GM12878 (cell line): Measurements from ENCODE around the gene MRPS18A. TPM values are rescaled to one million over a fixed set of nuclear protein-coding genes. Genes with fewer than 3 reads are reported as not detected.

Source experiments
- ATF2 ChIP-seq: IDR thresholded peaks from 2 replicates; pipeline ENCODE4 v1.6.1; 2012; ENCODE audit warnings: low read length, inconsistent platforms
- BHLHE40 ChIP-seq, 2 experiments: fragments of 450-650 bp in 1 of 2; IDR thresholded peaks; 2 replicates each; pipeline ENCODE4 v1.6.1; 2011 to 2017; ENCODE audit warnings: low read depth in 2 of 2, borderline replicate concordance in 1 of 2, improper control_type of control experiment in 1 of 2, low read length in 1 of 2, mild to moderate bottlenecking in 1 of 2
- CEBPB ChIP-seq, 2 experiments: fragments of 150-350 bp in 1 of 2; IDR thresholded peaks; 2 replicates each; pipeline ENCODE4 v1.6.1; 2012 to 2014; ENCODE audit warnings: low read depth in 2 of 2, low read length in 2 of 2, borderline replicate concordance in 1 of 2, inconsistent platforms in 1 of 2
- CEBPZ ChIP-seq: fragments of 150-350 bp; IDR thresholded peaks from 2 replicates; pipeline ENCODE4 v1.6.1; 2016; ENCODE audit warnings: low read depth, low read length
- CTCF ChIP-seq, 3 experiments: IDR thresholded peaks in 2 of 3; conservative IDR thresholded peaks in 1 of 3; 2 replicates each; pipeline ENCODE4 v1.5.1; 2011; ENCODE audit warnings: low read depth in 3 of 3, low read length in 3 of 3, mild to moderate bottlenecking in 3 of 3, control low read depth in 2 of 3, moderate library complexity in 2 of 3, inconsistent platforms in 1 of 3, mixed read lengths in 1 of 3; ENCODE audit not compliant: control insufficient read depth in 2 of 3, insufficient read depth in 1 of 3; ENCODE audit errors: extremely low read depth in 1 of 3
- EGR1 ChIP-seq, 2 experiments: IDR thresholded peaks; 1 replicate in 1 of 2; 2 replicates in 1 of 2; pipeline ENCODE4 v1.6.1; 2011 to 2012; ENCODE audit warnings: low read depth in 2 of 2, low read length in 2 of 2, borderline replicate concordance in 1 of 2, mild to moderate bottlenecking in 1 of 2, moderate library complexity in 1 of 2
- HDGF ChIP-seq: fragments of 450-650 bp; IDR thresholded peaks from 2 replicates; pipeline ENCODE4 v1.6.1; 2016; ENCODE audit warnings: antibody characterized with exemption
- IRF4 ChIP-seq: IDR thresholded peaks from 2 replicates; pipeline ENCODE4 v1.6.1; 2011; ENCODE audit warnings: low read depth, low read length
- IRF5 ChIP-seq: fragments of 450-650 bp; IDR thresholded peaks from 2 replicates; pipeline ENCODE4 v1.6.1; 2017; ENCODE audit warnings: borderline replicate concordance
- KLF5 ChIP-seq: fragments of 450-650 bp; IDR thresholded peaks from 2 replicates; pipeline ENCODE4 v1.6.1; 2014; ENCODE audit warnings: mild to moderate bottlenecking; ENCODE audit not compliant: partially characterized antibody
- MXI1 ChIP-seq: fragments of 150-350 bp; IDR thresholded peaks from 2 replicates; pipeline ENCODE4 v1.6.1; 2011; ENCODE audit warnings: low read depth, mild to moderate bottlenecking, inconsistent platforms, low read length, improper control_type of control experiment
- NFXL1 ChIP-seq: fragments of 450-650 bp; IDR thresholded peaks from 2 replicates; pipeline ENCODE4 v1.6.1; 2017; ENCODE audit warnings: antibody characterized with exemption, mild to moderate bottlenecking, borderline replicate concordance
- NR2F1 ChIP-seq: fragments of 450-650 bp; conservative IDR thresholded peaks from 2 replicates; pipeline ENCODE4 v1.6.1; 2017; ENCODE audit warnings: mild to moderate bottlenecking
- PAX5 ChIP-seq: IDR thresholded peaks from 2 replicates; pipeline ENCODE4 v1.6.1; 2011; ENCODE audit warnings: low read depth, low read length, borderline replicate concordance
- PAX8 ChIP-seq: fragments of 450-650 bp; IDR thresholded peaks from 2 replicates; pipeline ENCODE4 v1.6.1; 2017; ENCODE audit warnings: mild to moderate bottlenecking, moderate library complexity
- POLR2A ChIP-seq: IDR thresholded peaks from 2 replicates; pipeline ENCODE4 v1.6.1; 2011; ENCODE audit warnings: low read depth, mild to moderate bottlenecking, low read length
- RELA ChIP-seq: fragments of 450-650 bp; IDR thresholded peaks from 2 replicates; pipeline ENCODE4 v1.8.0; 2014; ENCODE audit warnings: borderline replicate concordance; ENCODE audit not compliant: partially characterized antibody
- RELB ChIP-seq: fragments of 450-650 bp; IDR thresholded peaks from 2 replicates; pipeline ENCODE4 v1.6.1; 2017; ENCODE audit warnings: low read depth, mild to moderate bottlenecking, moderate library complexity
- TCF7 ChIP-seq: IDR thresholded peaks from 2 replicates; pipeline ENCODE4 v1.6.1; 2014; ENCODE audit warnings: antibody characterized with exemption, borderline replicate concordance
- ZNF217 ChIP-seq: fragments of 450-650 bp; IDR thresholded peaks from 2 replicates; pipeline ENCODE4 v1.6.1; 2017; ENCODE audit warnings: antibody characterized with exemption, mild to moderate bottlenecking
- polyA plus RNA-seq, 11 experiments: library from polyadenylated mRNA; depleted of rRNA in 4 of 11; unstranded in 6 of 11; stranded (reverse) in 5 of 11; fragments of >200 nt; fragmentation: Nextera tagmentation in 4 of 11; fragmentation: Illumina TruSeq in 1 of 11; extraction: Ambion mirVana in 4 of 11; extraction: Trizol in 1 of 11; gene quantifications; 1 replicate in 1 of 11; 2 replicates in 10 of 11; pipeline versions ENCODE4 v1.2.1 to v1.2.3, GENCODE V29; 2011 to 2016; ENCODE audit warnings: inconsistent platforms in 2 of 11, missing spikeins in 2 of 11, low read depth in 1 of 11
- total RNA-seq, 4 experiments: library from RNA; depleted of rRNA in 3 of 4; stranded (reverse); fragments of >200 nt in 3 of 4; fragmentation: Illumina TruSeq in 1 of 4; extraction: Trizol in 1 of 4; gene quantifications; 2 replicates each; pipeline versions ENCODE4 v1.2.1 to v1.2.3, GENCODE V29; 2013 to 2021

MRPS18A gene
- total and polyA plus RNA-seq, 10 of the 15 experiments (the other 5 are each of a cell fraction or from before 2014, with no cell fraction given): 66.3 to 158 (median 98.7) TPM

- TF ChIP-seq RELB (peak; percentile 35; the same call in 1 of the 2 replicates), NR2F1 (no peak; the same call in 1 of the 2 replicates), CEBPZ (no peak), EGR1 (IDR thresholded peaks at IDR 0.05; ENCODE audit: borderline replicate concordance in 1 of 2, low read depth in 2 of 2, low read length in 2 of 2) (no peak; a peak in 1 of 3 replicates), IRF5 (no peak), ZNF217 (no peak), PAX5 (no peak), BHLHE40 (IDR thresholded peaks at IDR 0.05; ENCODE audit: borderline replicate concordance in 1 of 2, low read depth in 2 of 2, low read length in 1 of 2) (peak; percentile 21 to 55; a peak in 1 of 4 replicates), NFXL1 (no peak), TCF7 (no peak), HDGF (peak; percentile 82), KLF5 (no peak), IRF4 (no peak), POLR2A (no peak), CEBPB (IDR thresholded peaks at IDR 0.05; ENCODE audit: borderline replicate concordance in 1 of 2, low read depth in 2 of 2, low read length in 2 of 2) (no peak), ATF2 (no peak), RELA (no peak), CTCF (IDR thresholded peaks at IDR 0.05 in 2 of 3, conservative IDR thresholded peaks at IDR 0.05 in 1 of 3; ENCODE audit: control insufficient read depth in 2 of 3, extremely low read depth in 1 of 3, insufficient read depth in 1 of 3, low read depth in 3 of 3, low read length in 3 of 3) (no peak), PAX8 (no peak), MXI1 (no peak; the same call in 1 of the 2 replicates)
Observed at GRCh38 chr6:43628393-43629103, 59.0 kb downstream of the MRPS18A start (continued).
